ENCODE results near the gene ZP1. TPM values are rescaled to one million over a fixed set of nuclear protein-coding genes. Genes with fewer than 3 reads are reported as not detected.

The ZP1 gene
- total RNA-seq, 1 donor from 2014 or later: 0.14 TPM

GRCh38 chr11:60916669-60917206 is 49.4 kb downstream of the ZP1 start:
- DNase-seq (ENCODE audit: missing footprints) (no peak), ATAC-seq (no peak)
- intact Hi-C loops (cut with DNase I): loop anchor here (5.0 kb wide), 1 partner anchor 36 kb away; the partner anchor contains the start of gene SLC15A3

- DNase-seq (ENCODE audit: missing footprints): no peak
- ATAC-seq: no peak
- intact Hi-C loops (cut with DNase I): loop anchor here (5.0 kb wide), 1 partner anchor 35 kb away; the partner anchor contains the start of gene SLC15A3
These were observed 49.9 kb downstream of the ZP1 start for GRCh38 chr11:60917267-60917666.

- DNase-seq (ENCODE audit: missing footprints) (peak; percentile 5), ATAC-seq (no peak)
- intact Hi-C loops (cut with DNase I): loop anchor here (5.0 kb wide), 1 partner anchor 34 kb away; the partner anchor contains the start of gene SLC15A3
These were observed 51.1 kb downstream of the ZP1 start for GRCh38 chr11:60918251-60918938.

GRCh38 chr11:60918939-60919265 is 51.6 kb downstream of the ZP1 start:
- intact Hi-C loops (cut with DNase I): loop anchor here (5.0 kb wide), 1 partner anchor 33 kb away; the partner anchor contains the start of gene SLC15A3
- DNase-seq (ENCODE audit: missing footprints): no peak
- ATAC-seq: no peak

- DNase-seq (ENCODE audit: missing footprints) (no peak), ATAC-seq (no peak)
- intact Hi-C loops (cut with DNase I): loop anchor here (5.0 kb wide), 1 partner anchor 33 kb away; the partner anchor contains the start of gene SLC15A3
These were observed 52.0 kb downstream of the ZP1 start for GRCh38 chr11:60919320-60919719.

DNA sequence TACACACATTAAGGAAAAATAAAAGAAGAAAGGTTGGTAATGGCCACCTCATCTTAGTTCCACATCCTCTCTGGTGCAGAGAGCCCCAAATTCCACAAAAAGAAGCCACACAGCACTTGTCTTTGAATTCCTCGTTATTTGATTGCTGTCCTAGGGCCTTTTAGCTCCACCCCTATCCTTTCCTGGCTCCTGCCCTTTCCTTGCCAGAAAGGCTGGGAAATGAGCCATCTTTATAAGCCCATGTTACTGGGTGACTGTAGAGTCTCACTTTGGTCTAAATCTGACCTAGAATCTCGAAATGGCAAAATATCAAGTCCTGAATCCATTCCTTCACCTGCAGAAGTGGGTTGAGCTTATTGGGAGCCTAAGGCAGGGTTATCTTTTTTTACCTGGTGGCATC is 52.6 kb downstream of the ZP1 start:
- intact Hi-C loops (cut with DNase I): loop anchor here (5.0 kb wide), 2 partner anchors 32 to 207 kb away; partner anchors contain the start of gene SLC15A3
- DNase-seq (ENCODE audit: missing footprints) (no peak), ATAC-seq (no peak)

- DNase-seq (ENCODE audit: missing footprints): no peak
- no peak for ATAC-seq
- intact Hi-C loops (cut with DNase I): loop anchor here (5.0 kb wide), 1 partner anchor 206 kb away; no protein-coding TSS in a partner anchor
These were observed 53.9 kb downstream of the ZP1 start for GRCh38 chr11:60921259-60921658.

DNA sequence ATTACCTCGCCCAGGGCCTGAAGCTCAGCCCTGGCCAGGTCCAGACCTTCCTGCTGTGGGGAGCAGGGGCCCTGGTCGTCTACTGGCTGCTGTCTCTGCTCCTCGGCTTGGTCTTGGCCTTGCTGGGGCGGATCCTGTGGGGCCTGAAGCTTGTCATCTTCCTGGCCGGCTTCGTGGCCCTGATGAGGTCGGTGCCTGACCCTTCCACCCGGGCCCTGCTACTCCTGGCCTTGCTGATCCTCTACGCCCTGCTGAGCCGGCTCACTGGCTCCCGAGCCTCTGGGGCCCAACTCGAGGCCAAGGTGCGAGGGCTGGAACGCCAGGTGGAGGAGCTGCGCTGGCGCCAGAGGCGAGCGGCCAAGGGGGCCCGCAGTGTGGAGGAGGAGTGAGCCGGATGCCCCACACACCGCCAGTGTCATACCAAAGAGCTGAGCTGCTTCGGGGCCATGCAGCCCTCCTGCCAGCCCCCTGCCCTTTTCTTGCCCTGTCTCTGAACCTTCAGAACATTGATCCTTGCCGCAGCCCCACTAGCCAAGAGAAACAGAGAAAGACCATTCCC is 54.5 kb downstream of the ZP1 start:
- no peak for ATAC-seq
- intact Hi-C loops (cut with DNase I): loop anchor here (5.0 kb wide), 1 partner anchor 205 kb away; no protein-coding TSS in a partner anchor
- DNase-seq (ENCODE audit: missing footprints): peak; percentile 63

DNA sequence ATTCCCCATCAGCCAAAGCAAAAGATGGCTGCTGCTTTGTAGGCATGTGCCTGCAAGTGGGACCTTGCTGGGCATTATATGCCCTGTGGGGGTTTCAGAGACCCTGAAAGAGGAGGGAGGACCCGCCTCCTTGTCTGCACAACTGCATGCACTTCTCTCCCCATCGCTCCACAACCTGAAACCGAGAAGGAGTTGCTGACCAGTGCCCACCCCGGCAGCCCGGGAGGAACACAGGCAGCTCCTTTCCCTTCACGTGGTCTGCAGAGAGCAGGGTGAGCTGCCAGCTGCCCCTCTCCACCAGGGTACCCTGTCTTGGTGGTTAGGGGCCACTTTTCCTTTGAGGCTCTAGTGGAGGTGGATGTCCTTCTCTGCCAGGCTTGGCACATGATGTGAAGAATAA is 55.6 kb downstream of the ZP1 start:
- no peak for DNase-seq (ENCODE audit: missing footprints)
- ATAC-seq: no peak
- intact Hi-C loops (cut with DNase I): loop anchor here (5.0 kb wide), 1 partner anchor 204 kb away; no protein-coding TSS in a partner anchor

- intact Hi-C loops (cut with DNase I): loop anchor here (5.0 kb wide), 1 partner anchor 204 kb away; no protein-coding TSS in a partner anchor
- peak; percentile 13 for DNase-seq (ENCODE audit: missing footprints)
These were observed 56.0 kb downstream of the ZP1 start for GRCh38 chr11:60923326-60923725.

GRCh38 chr11:60923800-60924109 is 56.4 kb downstream of the ZP1 start:
- intact Hi-C loops (cut with DNase I): loop anchor here (5.0 kb wide), 1 partner anchor 204 kb away; no protein-coding TSS in a partner anchor
- DNase-seq (ENCODE audit: missing footprints) (peak; percentile 57), ATAC-seq (no peak)

More at GRCh38 chr11:60923326-60923725, 56.0 kb downstream of the ZP1 start:
- ATAC-seq: no peak

DNA sequence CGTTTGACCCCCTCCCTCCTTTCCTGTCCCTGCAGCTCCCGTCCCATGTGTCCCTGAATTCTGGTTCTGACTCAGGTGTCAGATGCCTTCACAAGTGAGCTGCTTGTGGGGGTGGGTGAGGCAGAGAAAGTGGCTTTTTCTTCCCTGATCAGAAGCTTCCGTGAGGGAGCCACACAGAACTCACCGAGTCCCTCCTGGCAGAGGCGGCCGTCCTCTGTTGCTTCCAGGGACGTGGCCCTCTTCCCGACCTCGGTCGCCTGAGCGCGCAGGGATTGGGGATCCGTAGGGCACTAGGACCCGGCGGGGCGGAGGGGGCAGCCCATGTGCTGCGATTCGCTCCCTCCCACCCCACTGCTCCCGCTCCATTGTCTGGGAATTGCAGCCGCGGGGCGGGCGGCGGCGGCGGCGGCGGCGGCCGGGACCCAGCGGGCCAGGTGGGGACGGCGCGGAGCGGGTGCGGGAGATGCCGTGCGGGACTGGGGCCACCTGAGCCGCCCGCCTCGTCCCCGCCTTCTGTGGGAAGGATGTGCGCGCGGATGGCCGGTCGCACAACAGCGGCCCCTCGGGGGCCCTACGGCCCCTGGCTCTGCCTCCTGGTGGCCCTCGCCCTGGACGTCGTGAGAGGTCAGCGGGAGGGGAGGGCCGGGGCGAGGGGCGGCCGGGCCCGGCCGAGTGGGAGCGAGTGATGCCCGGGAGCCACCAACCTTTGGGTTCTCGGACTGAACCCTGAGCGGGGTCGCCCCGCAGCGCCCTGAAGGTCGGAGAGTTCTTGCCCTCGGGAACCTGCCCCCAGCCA is 57.0 kb downstream of the ZP1 start, which contains the start of gene TMEM132A:
TMEM132A (plus strand) TSS at position 351 of the 796 bp plus-strand sequence; CDS start at position 525, 174 bp downstream.
- peak; percentile 86 for DNase-seq (ENCODE audit: missing footprints)
- peak; percentile 85 for ATAC-seq
- intact Hi-C loops (cut with DNase I): loop anchor here (5.0 kb wide), 1 partner anchor 203 kb away; no protein-coding TSS in a partner anchor

Other genes starting within 250 kb of the ZP1 start
- gene MS4A8, start 167.9 kb upstream of the ZP1 start, total RNA-seq: not detected
- gene MS4A18, start 142.8 kb upstream of the ZP1 start, total RNA-seq: not detected
- not detected for gene MS4A15, start 110.7 kb upstream of the ZP1 start, total RNA-seq
- gene MS4A10, start 82.2 kb upstream of the ZP1 start, total RNA-seq: not detected
- 9.3 TPM for gene CCDC86, start 25.4 kb upstream of the ZP1 start, total RNA-seq
- gene PTGDR2, start 11.6 kb upstream of the ZP1 start, total RNA-seq: 2.4 TPM
- 41.1 TPM for gene PRPF19, start 39.0 kb downstream of the ZP1 start, total RNA-seq
- 97.5 TPM for gene TMEM109, start 46.6 kb downstream of the ZP1 start, total RNA-seq
- gene TMEM132A, start 56.9 kb downstream of the ZP1 start, total RNA-seq: 6.3 TPM
- gene SLC15A3, start 84.6 kb downstream of the ZP1 start, total RNA-seq: 20.8 TPM
- 0.22 TPM for gene CD6, start 104.1 kb downstream of the ZP1 start, total RNA-seq
- gene CD5, start 234.9 kb downstream of the ZP1 start, total RNA-seq: not detected